H9 (cell line): ENCODE results near the gene DAAM1. TPM values are rescaled to one million over a fixed set of nuclear protein-coding genes. Genes with fewer than 3 reads are reported as not detected.
A peak's percentile ranks its signal among the peaks of the same experiment; 100 is the strongest.

Experiments
- DNase-seq: peaks from one replicate; pipeline ENCODE4 v3.0.0-alpha.2; 2017
- H2AFZ ChIP-seq: one replicate; pipeline ENCODE4 v1.6.1; 2013; ENCODE audit warnings: mild to moderate bottlenecking, low read length, control low read depth, moderate library complexity
- H2AK5ac ChIP-seq: 2 replicates; pipeline ENCODE4 v1.6.1; 2013; ENCODE audit warnings: low read length, control low read depth, mixed read lengths; ENCODE audit not compliant: insufficient read length
- H2BK120ac ChIP-seq: one replicate; pipeline ENCODE4 v1.6.1; 2013; ENCODE audit warnings: low read depth, mild to moderate bottlenecking, low read length, control low read depth, inconsistent platforms; ENCODE audit not compliant: poor library complexity, severe bottlenecking
- H2BK12ac ChIP-seq: 2 replicates; pipeline ENCODE4 v1.6.1; 2013; ENCODE audit warnings: low read length, control low read depth, mixed read lengths, low read depth; ENCODE audit not compliant: insufficient read length
- H2BK15ac ChIP-seq: 2 replicates; pipeline ENCODE4 v1.6.1; 2013; ENCODE audit warnings: low read depth, low read length, control low read depth
- H2BK20ac ChIP-seq: one replicate; pipeline ENCODE4 v1.6.1; 2013; ENCODE audit warnings: low read depth, mild to moderate bottlenecking, low read length, control low read depth, inconsistent platforms; ENCODE audit not compliant: poor library complexity, severe bottlenecking
- H2BK5ac ChIP-seq: 2 replicates; pipeline ENCODE4 v1.6.1; 2013; ENCODE audit warnings: low read length, control low read depth, mixed read lengths; ENCODE audit not compliant: insufficient read length
- H3K14ac ChIP-seq: 2 replicates; pipeline ENCODE4 v1.6.1; 2013; ENCODE audit warnings: low read length, control low read depth; ENCODE audit not compliant: insufficient read depth
- H3K18ac ChIP-seq: 2 replicates; pipeline ENCODE4 v1.6.1; 2013; ENCODE audit warnings: low read depth, mild to moderate bottlenecking, mixed read lengths, low read length, control low read depth; ENCODE audit not compliant: insufficient read length
- H3K23ac ChIP-seq: 2 replicates; pipeline ENCODE4 v1.6.1; 2013; ENCODE audit warnings: low read length, control low read depth, mixed read lengths, low read depth; ENCODE audit not compliant: insufficient read length
- H3K23me2 ChIP-seq: 2 replicates; pipeline ENCODE4 v1.6.1; 2013; ENCODE audit warnings: low read depth, mild to moderate bottlenecking, mixed read lengths, low read length, control low read depth; ENCODE audit not compliant: insufficient read length, poor library complexity, severe bottlenecking
- H3K27ac ChIP-seq: 2 replicates; pipeline ENCODE4 v1.5.1; 2013; ENCODE audit warnings: low read length, control low read depth, mixed read lengths, low read depth; ENCODE audit not compliant: insufficient read length
- H3K27me3 ChIP-seq: 2 replicates; pipeline ENCODE4 v1.6.1; 2013; ENCODE audit warnings: low read length, control low read depth, inconsistent platforms; ENCODE audit not compliant: insufficient read depth
- H3K4ac ChIP-seq: 2 replicates; pipeline ENCODE4 v1.6.1; 2013; ENCODE audit warnings: low read depth, mild to moderate bottlenecking, control low read depth, inconsistent platforms, low read length, moderate library complexity
- H3K4me1 ChIP-seq: 2 replicates; pipeline ENCODE4 v1.6.1; 2013; ENCODE audit warnings: low read length, control low read depth, inconsistent platforms; ENCODE audit not compliant: insufficient read depth
- H3K4me2 ChIP-seq: 2 replicates; pipeline ENCODE4 v1.6.1; 2013; ENCODE audit warnings: low read length, control low read depth, mixed read lengths; ENCODE audit not compliant: insufficient read length, insufficient read depth
- H3K56ac ChIP-seq: 2 replicates; pipeline ENCODE4 v1.6.1; 2013; ENCODE audit warnings: low read depth, mild to moderate bottlenecking, mixed read lengths, low read length, control low read depth; ENCODE audit not compliant: insufficient read length
- H3K79me1 ChIP-seq: 2 replicates; pipeline ENCODE4 v1.6.1; 2013; ENCODE audit warnings: low read depth, mild to moderate bottlenecking, moderate library complexity, low read length, control low read depth, inconsistent platforms; ENCODE audit not compliant: insufficient read depth, poor library complexity, severe bottlenecking
- H3K79me2 ChIP-seq: 2 replicates; pipeline ENCODE4 v1.6.1; 2013; ENCODE audit warnings: low read length, control low read depth, inconsistent platforms; ENCODE audit not compliant: insufficient read depth
- H3K9ac ChIP-seq: 2 replicates; pipeline ENCODE4 v1.6.1; 2013; ENCODE audit warnings: low read length, control low read depth, mixed read lengths; ENCODE audit not compliant: insufficient read length; ENCODE audit errors: extremely low read depth
- H3K9me3 ChIP-seq: one replicate; pipeline ENCODE4 v1.6.1; 2013; ENCODE audit warnings: low read depth, low read length, inconsistent platforms; ENCODE audit not compliant: control insufficient read depth
- H3T11ph ChIP-seq: one replicate; pipeline ENCODE4 v1.6.1; 2013; ENCODE audit warnings: mild to moderate bottlenecking, low read length, control low read depth, inconsistent platforms
- H4K20me1 ChIP-seq: one replicate; pipeline ENCODE4 v1.6.1; 2013; ENCODE audit not compliant: control insufficient read depth, insufficient read length, insufficient read depth
- H4K5ac ChIP-seq: 2 replicates; pipeline ENCODE4 v1.6.1; 2013; ENCODE audit warnings: low read depth, mild to moderate bottlenecking, mixed read lengths, low read length, control low read depth; ENCODE audit not compliant: insufficient read length
- H4K8ac ChIP-seq: replicated peaks from 2 replicates; pipeline ENCODE4 v1.6.1; 2013; ENCODE audit warnings: low read length, control low read depth, mixed read lengths, low read depth; ENCODE audit not compliant: insufficient read length
- H4K91ac ChIP-seq: 2 replicates; pipeline ENCODE4 v1.6.1; 2013; ENCODE audit warnings: low read depth, mild to moderate bottlenecking, moderate library complexity, mixed read lengths, low read length, control low read depth; ENCODE audit not compliant: insufficient read length
- H3K27ac Mint-ChIP-seq, 3 experiments: 2 replicates in 2 of 3; 3 replicates in 1 of 3; pipeline ENCODE4 v1.8.0; 2020 to 2021; ENCODE audit warnings: mixed read lengths in 3 of 3, mild to moderate bottlenecking in 1 of 3, moderate library complexity in 1 of 3
- H3K27me3 Mint-ChIP-seq: 2 replicates; pipeline ENCODE4 v1.8.0; 2021; ENCODE audit warnings: low read depth, mild to moderate bottlenecking, moderate library complexity, mixed read lengths
- H3K36me3 Mint-ChIP-seq, 3 experiments: 2 replicates in 2 of 3; 3 replicates in 1 of 3; pipeline ENCODE4 v1.8.0; 2020 to 2021; ENCODE audit warnings: low read depth in 3 of 3, mixed read lengths in 3 of 3; ENCODE audit not compliant: insufficient read depth in 1 of 3
- H3K4me1 Mint-ChIP-seq, 2 experiments: 2 replicates each; pipeline ENCODE4 v1.8.0; 2020; ENCODE audit warnings: mixed read lengths in 2 of 2
- H3K4me3 Mint-ChIP-seq, 2 experiments: 2 replicates in 1 of 2; 3 replicates in 1 of 2; pipeline ENCODE4 v1.8.0; 2020 to 2021; ENCODE audit warnings: mild to moderate bottlenecking in 2 of 2, mixed read lengths in 2 of 2, moderate library complexity in 1 of 2
- H3K9me3 Mint-ChIP-seq, 2 experiments: 2 replicates in 1 of 2; 3 replicates in 1 of 2; pipeline ENCODE4 v1.8.0; 2020; ENCODE audit warnings: mild to moderate bottlenecking in 2 of 2, mixed read lengths in 2 of 2, moderate library complexity in 1 of 2
- WGBS: extraction: QIAGEN DNeasy Blood & Tissue Kit; methylation state at CpG from one replicate; pipeline ENCODE4 v1.1.7; 2013; ENCODE audit warnings: missing lambda C conversion rate, low lambda C conversion rate, mixed read lengths; ENCODE audit not compliant: insufficient read length; ENCODE audit errors: extremely low coverage; 5-methylcytosine and 5-hydroxymethylcytosine counted together
- total RNA-seq: library from RNA; stranded (reverse); gene quantifications from 2 replicates; pipeline ENCODE4 v1.2.1, GENCODE V29; 2021
- TF ChIP-seq, protein P1 (sequence below): fragments of 200-600 bp; sonication (generic); conservative IDR thresholded peaks from 3 replicates; pipeline ENCODE4 v1.8.0; 2021; ENCODE audit warnings: antibody characterized with exemption, mild to moderate bottlenecking

The DAAM1 gene
- total RNA-seq, 1 experiment from 2014 or later, result 19.5 TPM

DNA sequence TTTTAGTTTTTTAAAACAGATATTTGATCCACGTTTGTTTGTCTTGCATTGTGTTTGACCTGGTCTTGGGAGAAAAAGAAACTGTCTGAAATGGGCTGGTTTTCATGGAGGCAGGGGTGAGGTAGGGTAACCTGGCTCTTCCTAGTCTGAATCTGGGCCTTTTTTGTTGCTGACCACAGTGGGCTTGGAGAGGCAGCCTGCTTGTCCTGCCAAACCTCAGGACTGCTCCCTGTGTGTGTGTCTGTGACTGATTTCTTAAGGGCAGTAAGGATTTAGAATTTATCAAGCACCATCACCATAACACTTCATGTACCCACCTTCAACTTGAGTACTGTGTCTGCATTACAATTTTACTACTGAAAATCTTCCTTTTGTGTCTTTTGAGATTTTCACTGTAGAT lies 28.5 kb downstream of the DAAM1 start:
- TF ChIP-seq, protein P1, sequence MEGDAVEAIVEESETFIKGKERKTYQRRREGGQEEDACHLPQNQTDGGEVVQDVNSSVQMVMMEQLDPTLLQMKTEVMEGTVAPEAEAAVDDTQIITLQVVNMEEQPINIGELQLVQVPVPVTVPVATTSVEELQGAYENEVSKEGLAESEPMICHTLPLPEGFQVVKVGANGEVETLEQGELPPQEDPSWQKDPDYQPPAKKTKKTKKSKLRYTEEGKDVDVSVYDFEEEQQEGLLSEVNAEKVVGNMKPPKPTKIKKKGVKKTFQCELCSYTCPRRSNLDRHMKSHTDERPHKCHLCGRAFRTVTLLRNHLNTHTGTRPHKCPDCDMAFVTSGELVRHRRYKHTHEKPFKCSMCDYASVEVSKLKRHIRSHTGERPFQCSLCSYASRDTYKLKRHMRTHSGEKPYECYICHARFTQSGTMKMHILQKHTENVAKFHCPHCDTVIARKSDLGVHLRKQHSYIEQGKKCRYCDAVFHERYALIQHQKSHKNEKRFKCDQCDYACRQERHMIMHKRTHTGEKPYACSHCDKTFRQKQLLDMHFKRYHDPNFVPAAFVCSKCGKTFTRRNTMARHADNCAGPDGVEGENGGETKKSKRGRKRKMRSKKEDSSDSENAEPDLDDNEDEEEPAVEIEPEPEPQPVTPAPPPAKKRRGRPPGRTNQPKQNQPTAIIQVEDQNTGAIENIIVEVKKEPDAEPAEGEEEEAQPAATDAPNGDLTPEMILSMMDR, result no peak
- no CpG with 5 or more reads among the region's 1 CpG for WGBS
- no peak overlapping the region for H3K56ac ChIP-seq
- H2BK20ac ChIP-seq, result no peak overlapping the region
- H3K14ac ChIP-seq, result no peak overlapping the region
- no peak overlapping the region for H3K9ac ChIP-seq
- H3K4ac ChIP-seq, result no peak overlapping the region
- H4K8ac ChIP-seq, result no peak overlapping the region
- no peak overlapping the region for H3T11ph ChIP-seq
- no peaks in the 10 kb centered on the region for H3K79me1 ChIP-seq
- no peaks in the 10 kb centered on the region for H3K27me3 Mint-ChIP-seq
- H2AFZ ChIP-seq, result no peak overlapping the region
- H3K79me2 ChIP-seq, result no peaks in the 10 kb centered on the region
- no peaks in the 10 kb centered on the region for H3K27me3 ChIP-seq
- no peak for DNase-seq
- no peak overlapping the region for H2BK12ac ChIP-seq
- no peak overlapping the region for H3K4me3 Mint-ChIP-seq
- no peak overlapping the region for H2BK15ac ChIP-seq
- no peak overlapping the region for H4K91ac ChIP-seq
- H3K27ac ChIP-seq, result no peak overlapping the region
- no peak overlapping the region for H2BK5ac ChIP-seq
- no peaks in the 10 kb centered on the region for H4K20me1 ChIP-seq
- H3K18ac ChIP-seq, result no peak overlapping the region
- no peak overlapping the region for H2BK120ac ChIP-seq
- H3K23ac ChIP-seq, result no peak overlapping the region
- H3K36me3 Mint-ChIP-seq, result no peaks in the 10 kb centered on the region
- H3K4me1 ChIP-seq, result peaks cover 12% of the 10 kb centered on the region
- peak overlapping the region; percentile 41 to 92 (median 79); a peak in 4 of 7 replicates for H3K27ac Mint-ChIP-seq
- H3K9me3 Mint-ChIP-seq, result no peaks in the 10 kb centered on the region
- peaks cover 37 to 40% of the 10 kb centered on the region in 2 experiments for H3K4me1 Mint-ChIP-seq
- H3K9me3 ChIP-seq, result no peaks in the 10 kb centered on the region
- H4K5ac ChIP-seq, result no peak overlapping the region
- H3K4me2 ChIP-seq, result no peak overlapping the region
- H2AK5ac ChIP-seq, result no peak overlapping the region
- H3K23me2 ChIP-seq, result no peaks in the 10 kb centered on the region
